Suprapubic skin (tissue), 4 donors: ENCODE results near the gene PPP1R9A.

Source experiments
- CTCF ChIP-seq, 2 donors: fragments of 200-600 bp in 1 of 2; fragments of 450-650 bp in 1 of 2; sonication (generic) in 1 of 2; IDR thresholded peaks; one replicate each; pipeline ENCODE4 v1.5.1; 2016 to 2019; ENCODE audit warnings: antibody characterized with exemption in 2 of 2, mild to moderate bottlenecking in 1 of 2, moderate library complexity in 1 of 2
- EP300 ChIP-seq: sonication (generic); formaldehyde crosslinking; IDR thresholded peaks from one replicate; pipeline ENCODE4 v1.6.1; 2017; ENCODE audit warnings: antibody characterized with exemption
- POLR2A ChIP-seq, 2 donors: fragments of 450-650 bp; IDR thresholded peaks; one replicate each; pipeline ENCODE4 v1.6.1; 2017; ENCODE audit warnings: antibody characterized with exemption in 2 of 2, mild to moderate bottlenecking in 2 of 2, moderate library complexity in 2 of 2
- POLR2AphosphoS5 ChIP-seq, 3 donors: sonication (generic); formaldehyde crosslinking; IDR thresholded peaks; one replicate each; pipeline ENCODE4 v1.6.1; 2017; ENCODE audit warnings: antibody characterized with exemption in 3 of 3

GRCh38 chr7:95089414-95090315 is 182.3 kb downstream of the PPP1R9A start:
- no peak for TF ChIP-seq CTCF (IDR thresholded peaks at IDR 0.05)
- no peak for TF ChIP-seq EP300
- TF ChIP-seq POLR2A (IDR thresholded peaks at IDR 0.05) = no peak
- no peak for TF ChIP-seq POLR2AphosphoS5 (IDR thresholded peaks at IDR 0.05)
